Measurements from ENCODE around the gene SLC24A5.

DNA sequence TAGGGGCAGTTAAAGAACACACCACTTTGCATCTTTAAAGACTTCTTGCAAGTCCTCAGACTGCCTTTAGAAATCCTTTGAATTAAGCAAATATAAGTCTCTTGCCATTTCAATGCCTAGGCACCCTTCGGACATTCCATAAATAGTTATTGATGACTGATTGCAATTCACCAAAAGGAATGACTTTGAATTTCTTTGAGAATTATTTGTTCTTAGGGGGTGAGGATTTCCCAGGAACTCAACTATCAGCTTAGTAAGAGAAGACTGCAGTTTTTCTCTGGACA is 57.8 kb downstream of the SLC24A5 start:
- TF ChIP-seq, protein P1, sequence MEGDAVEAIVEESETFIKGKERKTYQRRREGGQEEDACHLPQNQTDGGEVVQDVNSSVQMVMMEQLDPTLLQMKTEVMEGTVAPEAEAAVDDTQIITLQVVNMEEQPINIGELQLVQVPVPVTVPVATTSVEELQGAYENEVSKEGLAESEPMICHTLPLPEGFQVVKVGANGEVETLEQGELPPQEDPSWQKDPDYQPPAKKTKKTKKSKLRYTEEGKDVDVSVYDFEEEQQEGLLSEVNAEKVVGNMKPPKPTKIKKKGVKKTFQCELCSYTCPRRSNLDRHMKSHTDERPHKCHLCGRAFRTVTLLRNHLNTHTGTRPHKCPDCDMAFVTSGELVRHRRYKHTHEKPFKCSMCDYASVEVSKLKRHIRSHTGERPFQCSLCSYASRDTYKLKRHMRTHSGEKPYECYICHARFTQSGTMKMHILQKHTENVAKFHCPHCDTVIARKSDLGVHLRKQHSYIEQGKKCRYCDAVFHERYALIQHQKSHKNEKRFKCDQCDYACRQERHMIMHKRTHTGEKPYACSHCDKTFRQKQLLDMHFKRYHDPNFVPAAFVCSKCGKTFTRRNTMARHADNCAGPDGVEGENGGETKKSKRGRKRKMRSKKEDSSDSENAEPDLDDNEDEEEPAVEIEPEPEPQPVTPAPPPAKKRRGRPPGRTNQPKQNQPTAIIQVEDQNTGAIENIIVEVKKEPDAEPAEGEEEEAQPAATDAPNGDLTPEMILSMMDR (IDR thresholded peaks at IDR 0.05) = no peak
- no peak for TF ChIP-seq EZH2 (IDR thresholded peaks at IDR 0.05; ENCODE audit: borderline replicate concordance, insufficient read depth, low read depth, low read length, poor library complexity, severe bottlenecking)

Measured in B cell (primary cell).